ENCODE data around the gene CETN1. TPM values are rescaled to one million over a fixed set of nuclear protein-coding genes. Genes with fewer than 3 reads are reported as not detected.
A peak's percentile ranks its signal among the peaks of the same experiment; 100 is the strongest.

CETN1 gene
- polyA plus RNA-seq, 6 donors from 2014 or later = not detected

GRCh38 chr18:617970-618504, 37.9 kb downstream of the CETN1 start:
- H3K4me1 Mint-ChIP-seq = no peaks in the 10 kb centered on the region
- ATAC-seq (ENCODE audit: low read depth in 2 of 2) (no peak), DNase-seq (no peak)
- peaks cover 0 to 7% (median 4%) of the 10 kb centered on the region in 3 donors for H3K27me3 Mint-ChIP-seq
- no peak overlapping the region for H3K4me3 Mint-ChIP-seq
- no peak overlapping the region for H3K27ac Mint-ChIP-seq
- H3K36me3 Mint-ChIP-seq = no peaks in the 10 kb centered on the region
- no peaks in the 10 kb centered on the region for H3K9me3 Mint-ChIP-seq

- Mint-ChIP-seq H3K27ac (no peak overlapping the region), H3K4me3 (no peak overlapping the region), H3K27me3 (peaks cover 0 to 7% (median 4%) of the 10 kb centered on the region in 3 donors), H3K36me3 (no peaks in the 10 kb centered on the region), H3K9me3 (no peaks in the 10 kb centered on the region), H3K4me1 (no peaks in the 10 kb centered on the region)
- ATAC-seq (ENCODE audit: low read depth in 2 of 2) = no peak
- no peak for DNase-seq
These were observed 38.4 kb downstream of the CETN1 start for GRCh38 chr18:618618-619017.

GRCh38 chr18:621291-622043, 41.3 kb downstream of the CETN1 start:
- Mint-ChIP-seq H3K4me3 (no peak overlapping the region), H3K36me3 (no peaks in the 10 kb centered on the region), H3K27me3 (peaks cover 6 to 18% (median 7%) of the 10 kb centered on the region in 3 donors), H3K4me1 (no peaks in the 10 kb centered on the region), H3K27ac (no peak overlapping the region), H3K9me3 (no peaks in the 10 kb centered on the region)
- ATAC-seq (ENCODE audit: low read depth in 2 of 2) = no peak
- DNase-seq = no peak

- peaks cover 6 to 18% (median 7%) of the 10 kb centered on the region in 3 donors for H3K27me3 Mint-ChIP-seq
- no peak for DNase-seq
- ATAC-seq (ENCODE audit: low read depth in 2 of 2) = no peak
- no peaks in the 10 kb centered on the region for H3K36me3 Mint-ChIP-seq
- no peaks in the 10 kb centered on the region for H3K4me1 Mint-ChIP-seq
- no peaks in the 10 kb centered on the region for H3K9me3 Mint-ChIP-seq
- H3K27ac Mint-ChIP-seq = peak overlapping the region in 1 of 6 donors; percentile 48
- H3K4me3 Mint-ChIP-seq = no peak overlapping the region
These were observed 42.1 kb downstream of the CETN1 start for GRCh38 chr18:622289-622688.

- Mint-ChIP-seq H3K36me3 (no peaks in the 10 kb centered on the region), H3K27ac (no peak overlapping the region), H3K27me3 (peaks cover 6 to 18% (median 7%) of the 10 kb centered on the region in 3 donors), H3K9me3 (no peaks in the 10 kb centered on the region), H3K4me1 (no peaks in the 10 kb centered on the region), H3K4me3 (no peak overlapping the region)
- ATAC-seq (ENCODE audit: low read depth in 2 of 2) (no peak), DNase-seq (peak; percentile 9)
These were observed 43.8 kb downstream of the CETN1 start for GRCh38 chr18:623761-624620.

- peaks cover 0 to 6% (median 0%) of the 10 kb centered on the region in 7 donors for H3K9me3 Mint-ChIP-seq
- H3K27ac Mint-ChIP-seq = no peak overlapping the region
- ATAC-seq (ENCODE audit: low read depth in 2 of 2) (no peak), DNase-seq (no peak)
- no peaks in the 10 kb centered on the region for H3K4me1 Mint-ChIP-seq
- H3K36me3 Mint-ChIP-seq = no peaks in the 10 kb centered on the region
- H3K27me3 Mint-ChIP-seq = peaks cover 12 to 15% (median 14%) of the 10 kb centered on the region in 3 donors
- H3K4me3 Mint-ChIP-seq = no peak overlapping the region
These were observed 47.1 kb downstream of the CETN1 start for GRCh38 chr18:627231-627630.

- no peaks in the 10 kb centered on the region for H3K36me3 Mint-ChIP-seq
- no peak overlapping the region for H3K27ac Mint-ChIP-seq
- peaks cover 0 to 6% (median 0%) of the 10 kb centered on the region in 7 donors for H3K9me3 Mint-ChIP-seq
- H3K27me3 Mint-ChIP-seq = peaks cover 11 to 12% (median 12%) of the 10 kb centered on the region in 3 donors
- peak overlapping the region in 1 of 8 donors; percentile 71 for H3K4me3 Mint-ChIP-seq
- H3K4me1 Mint-ChIP-seq = no peaks in the 10 kb centered on the region
- ATAC-seq (ENCODE audit: low read depth in 2 of 2) (no peak), DNase-seq (no peak)
These were observed 49.3 kb downstream of the CETN1 start for GRCh38 chr18:629269-630150.

- no peak for ATAC-seq (ENCODE audit: low read depth in 2 of 2)
- H3K27ac Mint-ChIP-seq = no peak overlapping the region
- H3K9me3 Mint-ChIP-seq = peaks cover 0 to 6% (median 0%) of the 10 kb centered on the region in 7 donors
- DNase-seq = no peak
- H3K27me3 Mint-ChIP-seq = peaks cover 0 to 12% (median 6%) of the 10 kb centered on the region in 3 donors
- H3K36me3 Mint-ChIP-seq = no peaks in the 10 kb centered on the region
- no peaks in the 10 kb centered on the region for H3K4me1 Mint-ChIP-seq
- no peak overlapping the region for H3K4me3 Mint-ChIP-seq
These were observed 51.4 kb downstream of the CETN1 start for GRCh38 chr18:631560-631959.

Other genes with a start within 250 kb of the CETN1 start
- gene COLEC12, start 79.7 kb upstream of the CETN1 start, polyA plus RNA-seq (ENCODE audit: low read depth in 6 of 6) = not detected
- not detected for gene CLUL1, start 16.6 kb downstream of the CETN1 start, polyA plus RNA-seq (ENCODE audit: low read depth in 6 of 6)
- 1 to 10 TPM in 1 of 6 donors, not detected in 5; 1.0 TPM for gene TYMS, start 77.3 kb downstream of the CETN1 start, polyA plus RNA-seq (ENCODE audit: low read depth in 6 of 6)
- gene ENOSF1, start 132.2 kb downstream of the CETN1 start, polyA plus RNA-seq (ENCODE audit: low read depth in 6 of 6) = 1 to 10 TPM in 5 of 6 donors, under 1 TPM in 1; 0.53 to 6.6 (median 1.3) TPM
- not detected for gene YES1, start 231.9 kb downstream of the CETN1 start, polyA plus RNA-seq (ENCODE audit: low read depth in 6 of 6)